EH (cell line): ENCODE measurements around the gene GLI1.
A peak's percentile ranks its signal among the peaks of the same experiment; 100 is the strongest.
"Not testable (repeated sequence)": the region's sequence is repeated elsewhere in the genome, so short reads cannot be mapped to it uniquely, and the experiment has no call there.

Experiments used
- DNase-seq: peaks from one replicate; pipeline ENCODE4 v3.0.0-alpha.2; 2015; ENCODE audit warnings: low read depth

Gene GLI1

DNA sequence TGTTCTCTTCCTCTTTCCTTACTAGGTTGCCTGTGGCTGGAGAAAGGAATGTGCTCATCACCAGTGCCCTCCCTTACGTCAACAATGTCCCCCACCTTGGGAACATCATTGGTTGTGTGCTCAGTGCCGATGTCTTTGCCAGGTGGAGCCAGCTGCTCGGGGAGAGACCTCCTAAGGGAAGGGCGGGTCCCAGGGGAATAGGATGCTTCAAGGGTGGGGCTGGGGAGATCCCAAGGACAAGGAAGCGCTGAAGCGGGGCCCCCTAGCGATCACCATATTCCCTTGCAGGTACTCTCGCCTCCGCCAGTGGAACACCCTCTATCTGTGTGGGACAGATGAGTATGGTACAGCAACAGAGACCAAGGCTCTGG is 38.5 kb downstream of the GLI1 start:
- DNase-seq = no peak

DNA sequence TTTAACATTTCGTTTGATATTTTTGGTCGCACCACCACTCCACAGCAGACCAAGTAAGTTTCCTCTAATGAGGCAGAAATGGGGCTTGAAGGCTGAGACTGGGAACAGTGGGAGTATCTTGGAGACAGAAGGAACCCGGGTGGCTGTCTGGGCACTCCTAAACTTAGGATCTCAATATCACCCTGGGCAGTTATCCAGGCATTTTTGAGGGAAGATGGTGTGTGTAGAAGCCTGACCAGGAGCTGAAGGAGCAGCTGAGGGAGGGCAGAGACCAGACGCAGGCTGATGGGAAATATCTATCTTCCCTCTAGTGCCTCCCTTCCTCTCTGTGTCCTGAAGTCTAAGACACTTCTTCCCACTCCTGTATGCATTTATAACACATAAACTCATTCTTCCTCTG is 39.0 kb downstream of the GLI1 start:
- DNase-seq = no peak

- no peak for DNase-seq
Observed at GRCh38 chr12:57500213-57500612, 40.6 kb downstream of the GLI1 start.

GRCh38 chr12:57502311-57502969 is 42.9 kb downstream of the GLI1 start:
- not testable (repeated sequence) for DNase-seq

- not testable (repeated sequence) for DNase-seq
Observed at GRCh38 chr12:57506541-57506940, 47.0 kb downstream of the GLI1 start.

GRCh38 chr12:57507796-57508195 is 48.2 kb downstream of the GLI1 start:
- DNase-seq = not testable (repeated sequence)

GRCh38 chr12:57511161-57511560 is 51.6 kb downstream of the GLI1 start:
- DNase-seq = no peak

- DNase-seq = no peak
Observed at GRCh38 chr12:57511588-57512325, 52.2 kb downstream of the GLI1 start.

DNA sequence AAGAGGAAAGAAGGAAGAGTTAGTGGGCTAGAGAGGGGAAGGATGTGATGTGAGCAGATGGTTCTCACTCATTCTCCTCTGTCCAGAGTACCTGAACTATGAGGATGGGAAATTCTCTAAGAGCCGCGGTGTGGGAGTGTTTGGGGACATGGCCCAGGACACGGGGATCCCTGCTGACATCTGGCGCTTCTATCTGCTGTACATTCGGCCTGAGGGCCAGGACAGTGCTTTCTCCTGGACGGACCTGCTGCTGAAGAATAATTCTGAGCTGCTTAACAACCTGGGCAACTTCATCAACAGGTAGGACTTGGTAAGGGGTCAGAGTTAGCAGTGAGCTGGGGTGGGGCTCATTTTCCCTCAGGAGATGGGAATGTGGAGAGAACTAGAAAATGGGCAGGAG is 53.1 kb downstream of the GLI1 start:
- DNase-seq = no peak

DNA sequence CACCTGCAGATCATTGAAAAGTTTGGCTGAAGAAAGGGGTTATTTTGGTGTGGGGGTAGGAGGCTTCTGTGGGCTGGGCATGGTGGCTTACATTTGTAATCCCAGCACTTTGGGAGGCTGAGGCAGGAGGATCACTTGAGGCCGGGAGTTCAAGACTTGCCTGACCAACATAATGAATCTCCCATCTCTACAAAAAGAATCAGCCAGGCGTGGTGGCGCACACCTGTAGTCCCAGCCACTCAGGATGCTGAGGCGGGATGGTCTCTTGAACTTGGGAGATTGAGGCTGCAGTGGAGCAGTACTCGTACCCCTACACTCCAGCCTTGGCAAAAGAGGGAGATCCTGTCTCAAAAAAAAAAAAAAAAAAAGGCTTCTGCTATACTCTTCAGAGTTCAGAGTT is 53.7 kb downstream of the GLI1 start:
- no peak for DNase-seq

GRCh38 chr12:57513677-57514076 is 54.1 kb downstream of the GLI1 start:
- DNase-seq = not testable (repeated sequence)

DNA sequence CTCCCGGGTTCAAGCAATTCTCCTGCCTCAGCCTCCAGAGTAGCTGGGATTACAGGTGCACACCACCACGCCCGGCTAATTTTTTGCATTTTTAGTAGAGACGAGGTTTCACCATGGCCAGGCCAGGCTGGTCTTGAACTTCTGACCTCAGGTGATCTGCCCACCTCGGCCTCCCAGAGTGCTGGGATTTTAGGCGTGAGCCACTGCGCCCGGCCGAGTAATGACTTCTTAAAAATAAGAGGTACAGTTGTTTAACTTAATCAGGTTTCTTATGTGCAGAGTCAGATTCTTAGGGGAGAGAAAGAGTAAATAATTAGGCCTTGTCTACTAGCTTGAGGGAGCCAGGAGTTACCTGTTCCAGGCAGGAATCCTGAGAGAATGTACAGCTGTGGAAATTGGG is 54.7 kb downstream of the GLI1 start:
- not testable (repeated sequence) for DNase-seq

DNA sequence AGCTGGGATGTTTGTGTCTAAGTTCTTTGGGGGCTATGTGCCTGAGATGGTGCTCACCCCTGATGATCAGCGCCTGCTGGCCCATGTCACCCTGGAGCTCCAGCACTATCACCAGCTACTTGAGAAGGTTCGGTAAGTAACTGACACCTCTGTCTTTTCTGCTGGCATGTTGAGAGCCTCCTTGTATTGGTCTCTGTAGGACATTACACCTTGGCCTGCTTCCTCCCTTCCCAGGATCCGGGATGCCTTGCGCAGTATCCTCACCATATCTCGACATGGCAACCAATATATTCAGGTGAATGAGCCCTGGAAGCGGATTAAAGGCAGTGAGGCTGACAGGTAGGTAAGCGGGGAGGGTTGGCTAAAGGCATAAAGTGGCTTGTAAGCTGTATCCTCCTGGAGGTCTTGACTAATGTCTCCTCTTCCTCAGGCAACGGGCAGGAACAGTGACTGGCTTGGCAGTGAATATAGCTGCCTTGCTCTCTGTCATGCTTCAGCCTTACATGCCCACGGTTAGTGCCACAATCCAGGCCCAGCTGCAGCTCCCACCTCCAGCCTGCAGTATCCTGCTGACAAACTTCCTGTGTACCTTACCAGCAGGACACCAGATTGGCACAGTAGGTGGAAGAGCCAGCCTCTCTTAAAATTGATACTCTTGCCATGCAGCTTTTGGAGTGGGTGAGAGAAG is 55.3 kb downstream of the GLI1 start:
- no peak for DNase-seq

DNA sequence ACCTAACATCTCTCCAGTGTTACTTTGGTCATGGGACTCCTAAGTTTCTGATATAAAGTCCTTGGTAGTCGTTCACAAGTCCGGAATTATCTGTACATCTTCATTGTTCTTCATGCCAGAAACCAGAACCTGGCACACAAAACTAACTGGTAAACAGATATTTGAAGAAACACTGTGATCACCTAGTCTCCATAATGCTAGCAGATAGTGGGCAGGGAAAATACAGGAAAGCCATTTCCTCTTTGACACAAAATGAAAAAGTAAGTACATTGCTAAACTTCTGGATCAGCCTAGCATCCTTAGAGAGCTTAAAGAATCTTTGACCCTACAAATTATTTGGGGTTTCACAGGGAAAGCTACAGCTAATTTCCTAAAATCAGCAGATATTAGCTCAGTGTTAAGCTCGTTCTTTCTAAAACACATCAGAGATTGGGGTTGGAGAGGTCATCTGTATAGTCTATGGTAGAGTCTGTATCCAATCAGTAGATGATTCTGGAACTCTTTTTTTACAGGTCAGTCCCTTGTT is 55.9 kb downstream of the GLI1 start:
- DNase-seq = no peak

GRCh38 chr12:57515934-57516541 is 56.5 kb downstream of the GLI1 start:
- no peak for DNase-seq

GRCh38 chr12:57516617-57517153 is 57.1 kb downstream of the GLI1 start:
- no peak for DNase-seq

DNA sequence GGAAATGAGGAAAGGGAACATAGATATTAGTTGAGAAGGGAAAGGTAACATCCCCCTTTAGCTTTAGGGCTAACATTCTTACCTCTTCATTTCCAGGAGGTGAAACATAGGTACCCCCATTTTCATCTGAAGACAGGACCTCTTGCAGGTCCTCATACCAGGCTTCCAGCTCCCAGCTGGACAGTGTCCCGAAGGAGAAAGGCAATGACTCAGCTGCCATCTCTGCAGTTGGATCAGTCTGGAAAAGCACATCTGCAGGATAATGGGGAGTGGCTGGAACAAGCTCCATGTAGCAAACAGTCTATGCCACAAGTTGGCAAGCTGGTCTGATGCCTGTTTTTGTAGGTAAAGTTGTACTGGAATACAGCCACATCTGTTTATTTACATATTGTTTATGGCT is 57.6 kb downstream of the GLI1 start:
- peak; percentile 76 for DNase-seq

DNA sequence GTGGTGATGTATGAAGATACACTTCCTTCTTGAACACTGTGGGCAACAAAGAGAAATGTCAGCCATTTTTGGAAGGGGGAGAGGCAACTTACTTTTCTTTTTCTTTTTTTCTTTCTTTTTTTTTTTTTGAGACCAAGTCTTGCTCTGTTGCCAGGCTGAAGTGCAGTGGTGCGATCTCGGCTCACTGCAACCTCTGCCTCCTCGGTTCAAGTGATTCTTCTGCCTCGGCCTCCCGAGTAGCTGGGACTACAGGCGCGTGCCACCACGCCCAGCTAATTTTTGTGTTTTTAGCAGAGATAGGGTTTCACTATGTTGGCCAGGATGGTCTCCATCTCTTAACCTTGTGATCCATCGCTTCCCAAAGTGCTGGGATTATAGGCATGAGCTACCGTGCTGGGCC is 58.1 kb downstream of the GLI1 start:
- not testable (repeated sequence) for DNase-seq

DNA sequence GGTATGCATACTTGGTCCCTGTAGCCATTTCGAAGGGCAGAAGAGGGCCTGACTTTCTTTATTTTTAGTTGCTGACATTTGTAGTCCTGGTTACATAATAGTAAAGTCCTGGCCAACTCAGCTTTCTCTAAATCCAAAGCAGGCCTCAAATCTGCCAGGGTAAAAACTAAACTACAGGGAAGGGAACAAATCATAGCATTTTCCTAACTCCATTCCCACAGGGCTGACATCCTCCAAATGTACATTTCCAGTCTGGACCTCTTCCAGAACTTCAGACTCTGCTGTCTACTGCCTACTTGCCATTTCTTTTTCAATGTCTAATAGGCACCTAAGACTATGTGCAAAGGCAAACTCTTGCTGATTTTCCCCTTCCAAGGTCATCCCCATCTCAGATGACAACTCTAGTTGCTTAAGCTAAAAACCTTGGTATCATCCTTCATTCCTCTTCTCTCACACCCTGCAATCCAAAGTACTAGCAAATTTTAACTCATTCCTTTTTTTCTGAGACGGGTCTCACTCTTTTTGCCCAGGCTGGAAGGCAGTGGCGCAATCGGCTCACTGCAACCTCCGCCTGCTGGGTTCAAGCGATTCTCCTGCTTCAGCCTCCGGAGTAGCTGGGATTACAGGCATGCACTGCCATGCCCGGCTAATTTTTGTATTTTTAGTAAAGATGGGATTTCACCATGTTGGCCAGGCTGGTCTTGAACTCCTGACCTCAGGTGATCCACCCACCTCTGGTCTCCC is 58.8 kb downstream of the GLI1 start:
- DNase-seq = peak; percentile 33

- peak; percentile 59 for DNase-seq
Observed at GRCh38 chr12:57518920-57519795, 59.6 kb downstream of the GLI1 start.

- no peak for DNase-seq
Observed at GRCh38 chr12:57519796-57520052, 60.1 kb downstream of the GLI1 start.
